Omental fat pad (tissue), 4 donors: Measurements from ENCODE around the gene CASP12. TPM values are rescaled to one million over a fixed set of nuclear protein-coding genes. Genes with fewer than 3 reads are reported as not detected.

Source experiments
- ATAC-seq: fragments of 150-250 bp; one replicate; pipeline ENCODE4 v1.9.1; 2016; ENCODE audit warnings: mild to moderate bottlenecking, moderate library complexity; ENCODE audit not compliant: low FRiP score
- DNase-seq: peaks from one replicate; pipeline ENCODE4 v3.0.0-alpha.2; 2019; ENCODE audit warnings: low spot score
- total RNA-seq, 4 donors: library from RNA; depleted of rRNA; stranded (reverse); fragments of >200 nt; gene quantifications; one replicate each; pipeline ENCODE4 v1.1.0, GENCODE V29; 2016
- TF ChIP-seq, protein P1 (sequence below), 3 donors: fragments of 450-650 bp; IDR thresholded peaks; one replicate each; pipeline ENCODE4 v1.5.1; 2016 to 2017; ENCODE audit warnings: antibody characterized with exemption in 3 of 3, mild to moderate bottlenecking in 3 of 3, moderate library complexity in 2 of 3

Gene CASP12
- total RNA-seq, 4 donors from 2014 or later = 0.65 to 5.5 (median 2.4) TPM; not detected in 1

DNA sequence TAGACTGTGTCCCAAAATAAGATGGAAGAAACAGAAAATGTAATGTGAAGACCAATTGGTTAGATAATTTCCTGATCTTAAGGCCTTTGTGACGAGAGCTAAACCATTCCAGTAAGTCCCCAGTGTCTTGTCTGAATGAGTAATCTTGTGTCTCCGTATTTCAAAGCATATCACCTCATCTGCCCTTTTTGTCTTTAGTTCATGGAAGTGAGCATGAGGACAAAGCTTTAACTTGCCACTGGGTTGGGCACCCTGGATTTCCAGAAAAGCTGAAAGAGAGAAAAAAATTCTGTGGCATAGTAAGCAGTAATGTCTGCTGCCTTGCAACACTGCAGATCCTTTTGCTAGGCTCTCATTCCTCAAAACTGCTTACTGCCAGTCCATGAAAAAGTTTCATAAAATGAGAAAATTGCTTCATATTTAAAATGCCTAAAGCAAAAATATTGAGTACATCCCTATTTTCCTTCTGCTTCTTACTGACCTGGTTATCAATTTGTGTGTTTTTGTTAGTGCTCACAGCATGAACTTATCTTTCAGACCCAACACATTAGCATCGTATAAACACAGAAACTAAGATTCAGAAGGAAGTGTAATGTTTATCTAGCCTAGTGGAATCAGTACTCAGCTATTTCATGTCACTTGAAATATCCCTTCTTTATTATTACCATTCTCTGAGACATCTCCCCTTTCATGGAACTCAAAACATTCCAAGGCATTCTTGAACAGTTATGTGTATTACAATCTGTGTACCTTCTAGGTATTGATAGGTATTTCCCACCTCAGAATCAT lies 5.3 kb downstream of the CASP12 start:
- DNase-seq = no peak

DNA sequence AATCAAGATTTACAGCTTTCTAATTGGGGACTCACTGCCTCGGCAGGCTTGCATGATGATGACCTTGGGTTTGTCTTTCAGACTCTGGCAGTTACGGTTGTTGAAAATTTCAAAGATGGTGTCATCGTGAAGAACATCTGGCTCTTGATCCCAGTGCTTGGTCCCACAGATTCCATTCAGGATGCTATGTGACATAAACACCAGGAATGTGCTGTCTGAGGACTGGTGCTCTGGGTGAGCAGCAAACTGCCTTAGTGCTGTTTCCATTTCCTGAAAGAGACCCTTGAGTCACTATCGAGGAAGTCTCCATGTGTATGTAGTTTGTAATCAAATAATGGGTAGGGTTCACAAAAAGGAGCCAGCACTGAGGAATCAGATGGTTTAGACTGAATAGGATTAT lies 7.1 kb downstream of the CASP12 start:
- TF ChIP-seq, protein P1, sequence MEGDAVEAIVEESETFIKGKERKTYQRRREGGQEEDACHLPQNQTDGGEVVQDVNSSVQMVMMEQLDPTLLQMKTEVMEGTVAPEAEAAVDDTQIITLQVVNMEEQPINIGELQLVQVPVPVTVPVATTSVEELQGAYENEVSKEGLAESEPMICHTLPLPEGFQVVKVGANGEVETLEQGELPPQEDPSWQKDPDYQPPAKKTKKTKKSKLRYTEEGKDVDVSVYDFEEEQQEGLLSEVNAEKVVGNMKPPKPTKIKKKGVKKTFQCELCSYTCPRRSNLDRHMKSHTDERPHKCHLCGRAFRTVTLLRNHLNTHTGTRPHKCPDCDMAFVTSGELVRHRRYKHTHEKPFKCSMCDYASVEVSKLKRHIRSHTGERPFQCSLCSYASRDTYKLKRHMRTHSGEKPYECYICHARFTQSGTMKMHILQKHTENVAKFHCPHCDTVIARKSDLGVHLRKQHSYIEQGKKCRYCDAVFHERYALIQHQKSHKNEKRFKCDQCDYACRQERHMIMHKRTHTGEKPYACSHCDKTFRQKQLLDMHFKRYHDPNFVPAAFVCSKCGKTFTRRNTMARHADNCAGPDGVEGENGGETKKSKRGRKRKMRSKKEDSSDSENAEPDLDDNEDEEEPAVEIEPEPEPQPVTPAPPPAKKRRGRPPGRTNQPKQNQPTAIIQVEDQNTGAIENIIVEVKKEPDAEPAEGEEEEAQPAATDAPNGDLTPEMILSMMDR (IDR thresholded peaks at IDR 0.05) = no peak
- DNase-seq (no peak), ATAC-seq (no peak)

More for the DNA sequence above, 5.3 kb downstream of the CASP12 start:
- no peak for ATAC-seq
- TF ChIP-seq, protein P1 (IDR thresholded peaks at IDR 0.05) = no peak

DNA sequence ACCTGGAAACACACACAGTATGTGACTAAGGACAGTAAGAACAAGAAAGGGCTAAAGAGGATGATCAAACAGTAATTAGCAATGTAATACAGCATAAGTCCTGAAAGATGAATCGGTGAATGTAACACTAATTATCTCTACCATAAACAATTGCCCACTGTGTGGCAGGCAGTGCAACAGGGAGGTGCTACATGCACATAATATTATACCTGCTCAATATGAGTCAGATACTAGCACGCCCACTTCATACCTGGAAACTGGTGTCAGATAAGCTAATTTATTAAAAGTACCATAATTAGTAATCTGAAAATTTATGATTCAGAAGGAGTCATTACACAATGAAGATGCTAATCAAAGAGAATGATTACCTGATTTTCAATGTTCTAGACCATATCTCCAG lies 14.9 kb downstream of the CASP12 start:
- ATAC-seq (no peak), DNase-seq (no peak)

DNA sequence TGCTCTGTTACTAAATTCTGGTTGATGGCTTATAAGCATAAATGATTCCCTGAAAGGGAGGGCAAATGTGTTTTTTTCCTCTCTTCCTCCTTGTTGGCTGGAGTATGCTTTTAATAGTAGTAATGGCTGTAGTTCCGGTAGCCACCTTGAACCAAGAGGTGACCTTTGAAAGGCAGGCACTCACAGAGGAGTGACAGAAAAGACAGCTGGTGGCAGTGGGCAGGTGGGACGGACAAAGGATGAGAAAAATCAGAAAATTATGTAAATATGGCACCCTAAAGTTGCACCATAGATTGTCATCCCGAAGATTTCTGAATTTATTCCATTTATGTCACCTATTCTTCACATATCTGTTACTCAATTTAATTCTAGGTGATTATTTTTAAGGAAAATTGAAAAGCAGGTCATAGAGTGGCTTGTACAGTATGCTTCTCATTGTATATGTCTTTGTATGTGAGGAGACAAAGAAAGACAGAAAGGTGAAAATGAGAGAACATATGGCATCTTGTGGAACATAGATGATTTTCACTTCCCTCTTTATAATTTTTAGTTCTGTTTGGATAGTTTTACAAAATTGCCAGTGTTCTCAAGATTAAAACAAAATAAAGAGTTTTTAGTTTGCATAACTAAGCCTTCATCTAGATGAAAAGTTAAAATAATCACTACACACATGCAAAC lies 17.0 kb downstream of the CASP12 start:
- DNase-seq = no peak
- TF ChIP-seq, protein P1 (IDR thresholded peaks at IDR 0.05) = no peak
- ATAC-seq = no peak

More for the DNA sequence above, 14.9 kb downstream of the CASP12 start:
- TF ChIP-seq, protein P1 (IDR thresholded peaks at IDR 0.05) = no peak

DNA sequence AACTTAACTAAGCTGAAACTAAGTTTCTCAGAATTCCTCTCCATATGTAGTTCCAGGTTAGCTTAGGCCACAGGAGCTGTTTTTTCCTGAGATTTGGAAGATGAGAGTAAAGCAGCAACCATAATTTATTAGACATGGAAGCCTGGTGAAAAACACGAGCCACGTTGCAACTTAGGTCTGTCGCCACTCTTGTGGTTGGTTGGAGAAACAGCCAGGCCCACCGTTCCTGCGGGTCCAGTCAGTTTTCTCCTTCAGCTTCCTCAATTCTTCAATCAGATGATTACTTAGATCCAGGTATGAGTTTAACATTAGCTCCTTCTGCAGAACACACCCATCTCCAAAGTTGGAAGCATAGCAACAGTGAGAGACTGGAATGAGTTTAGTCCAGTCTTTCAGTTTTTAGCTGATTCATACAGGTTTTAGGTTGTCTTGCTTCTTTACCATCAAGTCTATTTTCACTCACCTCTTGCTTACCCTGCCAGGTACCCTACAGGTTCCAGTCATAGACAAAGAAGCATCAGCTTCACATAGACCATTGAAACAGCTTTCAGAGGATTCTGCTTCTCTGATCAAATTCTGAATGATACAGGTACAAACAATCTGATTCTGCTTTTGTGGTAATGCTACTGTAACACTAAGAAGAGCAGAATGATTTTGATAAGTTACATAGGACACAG lies 18.6 kb downstream of the CASP12 start:
- no peak for ATAC-seq
- TF ChIP-seq, protein P1 (IDR thresholded peaks at IDR 0.05) = no peak
- no peak for DNase-seq

DNA sequence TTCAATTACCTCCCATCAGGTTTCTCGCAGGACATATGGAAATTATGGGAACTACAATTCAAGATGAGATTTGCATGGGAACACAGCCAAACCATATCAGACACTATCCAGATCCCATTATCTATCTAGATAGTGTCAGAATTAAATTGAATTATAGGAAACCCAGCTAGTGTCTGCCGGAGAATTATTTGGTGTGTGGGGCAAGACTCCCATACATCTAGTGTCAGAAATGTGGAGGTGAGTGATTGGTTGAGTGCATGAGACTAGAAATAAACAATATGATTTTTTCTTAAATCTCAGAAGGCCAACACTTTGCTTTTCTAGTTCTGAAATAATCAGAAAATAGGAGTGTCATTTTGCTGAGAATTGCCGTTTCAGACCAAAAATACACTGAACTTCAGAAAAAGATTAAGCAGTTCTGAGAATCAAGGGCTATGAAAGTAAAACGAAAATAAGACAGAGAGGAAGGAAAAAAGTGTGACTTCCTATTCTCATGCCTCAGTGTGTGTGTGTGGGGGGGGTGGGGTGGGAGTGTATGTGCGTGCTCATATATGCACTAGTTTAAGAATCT lies 21.3 kb downstream of the CASP12 start:
- TF ChIP-seq, protein P1 (IDR thresholded peaks at IDR 0.05) = no peak
- no peak for ATAC-seq
- DNase-seq = no peak
